ENCODE measurements around the gene MICAL3.

MICAL3 gene

DNA sequence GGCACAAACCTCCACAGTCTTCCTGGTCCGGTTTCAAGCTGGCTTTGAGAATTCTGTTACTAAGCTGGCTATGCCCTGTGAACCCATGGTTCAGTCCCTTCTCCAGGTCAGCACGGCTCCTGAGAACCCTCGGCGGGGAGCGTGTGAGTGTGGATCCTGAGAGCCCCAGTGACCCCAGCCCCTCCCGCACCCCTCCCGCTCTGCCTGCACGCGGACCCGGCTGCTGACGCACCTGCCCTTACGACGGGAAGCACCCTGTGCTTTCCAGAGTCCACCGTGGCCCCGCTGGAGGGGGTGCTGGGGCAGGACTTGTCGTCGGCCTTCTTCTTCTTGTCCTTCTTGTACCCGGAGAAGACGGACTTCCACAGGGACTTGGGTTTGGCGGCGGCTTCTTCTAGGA lies 207.3 kb downstream of the MICAL3 start:
- no peak for DNase-seq (ENCODE audit: low spot score)

DNA sequence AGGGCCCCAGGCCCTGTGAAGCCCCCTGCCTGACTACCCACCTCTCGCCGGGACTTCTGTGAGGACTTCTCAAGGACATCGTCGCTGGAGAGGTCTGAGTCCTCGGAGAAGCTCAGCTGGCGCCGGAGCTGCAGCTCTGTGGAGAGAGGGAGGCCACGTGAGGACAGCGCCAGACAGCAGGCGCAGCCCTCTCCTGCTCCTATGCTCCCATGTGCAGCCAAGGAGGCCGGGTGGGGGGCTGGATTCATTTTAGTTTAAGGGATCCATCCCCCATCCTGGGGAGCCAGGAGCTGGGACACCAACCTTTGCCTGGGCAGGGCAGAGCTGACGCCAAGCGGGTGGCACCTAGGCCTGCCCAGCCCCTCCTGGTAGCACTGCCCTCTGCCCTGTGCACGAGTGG lies 207.7 kb downstream of the MICAL3 start:
- DNase-seq (ENCODE audit: low spot score): no peak

DNA sequence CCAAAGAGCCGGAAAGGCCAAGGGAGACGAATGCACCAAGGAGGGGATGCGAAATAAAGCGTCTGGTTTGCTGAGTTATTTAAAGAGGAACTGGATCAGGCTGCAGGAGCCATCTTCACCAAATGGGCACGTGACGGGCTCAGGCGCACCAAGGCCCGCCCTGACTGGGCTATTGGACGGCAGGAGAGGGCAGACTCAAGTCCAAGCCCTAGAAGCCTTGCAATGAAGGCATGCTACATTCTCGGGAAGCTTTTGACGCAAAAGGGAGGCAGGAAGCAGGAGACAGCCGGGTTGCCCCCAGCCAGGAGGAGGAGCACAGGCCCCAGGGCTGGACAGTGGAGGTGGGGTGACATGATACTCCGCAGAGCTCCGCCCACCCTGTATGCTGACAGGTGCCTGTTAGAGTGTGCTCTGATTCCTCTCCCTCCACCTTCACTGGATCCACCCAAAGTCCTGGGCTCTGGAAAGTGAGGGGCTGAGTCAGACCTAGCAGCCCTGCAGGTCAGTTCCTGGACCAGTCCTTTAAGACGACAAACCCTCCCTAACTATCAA lies 208.6 kb downstream of the MICAL3 start:
- DNase-seq (ENCODE audit: low spot score): no peak

DNA sequence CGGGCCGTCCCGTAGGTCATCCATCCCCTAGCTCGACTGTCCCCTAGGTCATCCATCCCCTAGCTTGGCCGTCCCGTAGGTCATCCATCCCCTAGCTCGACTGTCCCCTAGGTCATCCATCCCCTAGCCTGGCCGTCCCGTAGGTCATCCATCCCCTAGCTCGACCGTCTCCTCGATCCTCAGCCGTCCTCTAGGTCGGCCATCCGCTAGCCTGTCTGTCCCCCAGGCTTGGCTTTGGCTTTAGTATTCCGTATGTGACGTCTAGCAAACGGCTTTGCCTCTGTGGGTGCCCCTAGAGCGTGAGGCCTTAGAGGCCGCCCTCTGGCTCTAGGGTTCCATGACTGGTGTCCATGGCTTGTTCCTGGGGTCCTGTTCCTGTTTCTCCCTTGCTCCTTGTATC lies 209.5 kb downstream of the MICAL3 start:
- no peak for DNase-seq (ENCODE audit: low spot score)

DNA sequence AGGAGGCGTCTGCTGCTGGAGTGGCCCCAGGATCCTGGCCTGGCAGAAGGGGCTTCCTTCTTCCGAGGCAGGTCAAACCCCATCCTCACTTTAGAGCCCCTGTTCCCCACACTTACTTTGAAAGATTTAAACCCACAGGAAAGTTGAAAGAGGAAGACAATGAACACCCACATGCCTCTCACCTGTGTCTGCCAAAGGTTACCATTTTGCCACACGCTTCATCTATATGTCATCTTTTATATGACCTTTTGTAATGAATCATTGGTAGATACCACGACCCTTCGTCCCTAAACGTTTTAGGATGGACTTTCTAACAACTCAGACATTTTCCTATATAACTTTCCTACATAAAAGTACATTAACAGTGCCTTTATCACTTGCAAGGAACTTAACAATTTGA lies 210.3 kb downstream of the MICAL3 start:
- DNase-seq (ENCODE audit: low spot score): no peak

DNA sequence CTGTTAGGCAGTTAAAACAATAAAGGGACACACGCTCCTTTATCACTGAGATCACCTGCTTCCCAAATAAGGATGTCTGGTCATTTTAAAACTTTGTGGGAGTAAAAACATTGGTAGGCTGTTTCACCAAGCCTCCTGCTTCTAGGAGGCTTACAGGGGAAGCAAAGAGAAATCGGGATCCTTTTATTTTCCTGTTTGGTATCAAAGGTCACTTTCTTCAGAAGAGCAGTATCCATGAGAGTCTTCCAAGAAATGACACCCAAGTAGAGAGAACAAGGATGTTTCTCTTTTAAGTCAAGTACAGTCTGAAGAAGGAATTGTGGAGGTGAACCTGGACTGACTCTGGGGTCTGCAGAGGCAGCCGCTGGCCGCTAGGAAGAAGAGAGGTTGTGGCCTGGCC lies 213.2 kb downstream of the MICAL3 start:
- DNase-seq (ENCODE audit: low spot score): no peak

DNA sequence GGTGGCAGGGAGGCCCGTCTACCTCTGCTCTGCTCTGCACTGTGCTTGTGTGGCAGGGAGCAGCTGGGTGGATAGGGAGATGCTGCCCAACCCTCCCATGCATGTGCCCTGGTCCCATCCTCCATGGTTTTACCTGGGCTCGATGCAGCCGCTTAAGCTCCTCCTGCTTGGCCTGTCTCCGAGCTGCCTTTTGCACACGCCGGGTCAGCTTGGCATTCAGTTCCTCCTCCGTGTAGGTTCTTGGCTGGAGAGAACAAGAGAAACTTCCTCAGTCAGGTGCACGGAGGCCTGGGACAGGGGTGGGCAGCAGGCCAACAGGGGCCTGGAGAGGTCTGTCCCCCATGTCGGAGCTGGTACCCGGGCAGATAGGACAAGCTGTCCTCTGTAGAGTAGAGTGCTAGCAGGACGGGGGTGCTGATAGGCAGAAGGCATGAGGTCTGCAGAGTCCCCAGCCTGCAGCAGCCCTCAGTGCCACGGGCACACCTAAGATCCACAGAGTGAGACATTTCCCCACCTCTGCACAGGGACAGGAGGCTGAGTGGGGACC lies 213.7 kb downstream of the MICAL3 start:
- DNase-seq (ENCODE audit: low spot score): no peak

DNA sequence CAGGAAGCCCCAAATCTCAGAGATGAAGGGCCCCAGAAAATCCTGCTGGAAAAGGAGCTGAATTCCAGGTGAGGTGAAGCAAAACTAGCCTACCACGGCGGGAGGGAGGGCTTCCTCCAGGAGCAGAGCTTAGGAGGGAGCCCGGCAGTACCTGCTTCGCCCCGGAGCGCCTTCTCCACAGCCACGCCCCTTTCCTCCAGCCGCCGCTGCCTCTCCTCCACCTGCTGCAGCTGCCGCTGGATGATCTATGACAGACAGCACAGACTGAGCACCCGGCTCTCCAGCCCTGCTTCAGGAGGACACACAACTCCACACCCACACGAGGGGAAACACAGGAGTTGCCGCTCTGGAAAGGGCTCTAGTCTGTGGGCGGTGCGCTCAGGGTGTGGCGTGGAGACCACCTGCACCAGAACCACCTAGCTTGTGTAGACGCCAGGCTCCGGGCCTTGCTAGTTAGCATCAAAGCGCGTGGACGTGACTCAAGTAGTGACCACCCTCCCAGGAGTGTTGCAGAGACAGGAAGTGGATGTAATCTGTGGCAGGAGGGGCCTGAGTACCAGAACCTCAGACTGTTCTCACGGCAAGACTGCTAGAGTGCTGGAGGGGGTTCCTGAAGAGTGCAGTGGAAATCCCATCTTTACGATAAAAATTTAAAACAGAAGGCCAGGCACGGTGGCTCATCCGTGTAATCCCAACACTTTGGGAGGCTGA lies 215.5 kb downstream of the MICAL3 start:
- no peak for DNase-seq (ENCODE audit: low spot score)

DNA sequence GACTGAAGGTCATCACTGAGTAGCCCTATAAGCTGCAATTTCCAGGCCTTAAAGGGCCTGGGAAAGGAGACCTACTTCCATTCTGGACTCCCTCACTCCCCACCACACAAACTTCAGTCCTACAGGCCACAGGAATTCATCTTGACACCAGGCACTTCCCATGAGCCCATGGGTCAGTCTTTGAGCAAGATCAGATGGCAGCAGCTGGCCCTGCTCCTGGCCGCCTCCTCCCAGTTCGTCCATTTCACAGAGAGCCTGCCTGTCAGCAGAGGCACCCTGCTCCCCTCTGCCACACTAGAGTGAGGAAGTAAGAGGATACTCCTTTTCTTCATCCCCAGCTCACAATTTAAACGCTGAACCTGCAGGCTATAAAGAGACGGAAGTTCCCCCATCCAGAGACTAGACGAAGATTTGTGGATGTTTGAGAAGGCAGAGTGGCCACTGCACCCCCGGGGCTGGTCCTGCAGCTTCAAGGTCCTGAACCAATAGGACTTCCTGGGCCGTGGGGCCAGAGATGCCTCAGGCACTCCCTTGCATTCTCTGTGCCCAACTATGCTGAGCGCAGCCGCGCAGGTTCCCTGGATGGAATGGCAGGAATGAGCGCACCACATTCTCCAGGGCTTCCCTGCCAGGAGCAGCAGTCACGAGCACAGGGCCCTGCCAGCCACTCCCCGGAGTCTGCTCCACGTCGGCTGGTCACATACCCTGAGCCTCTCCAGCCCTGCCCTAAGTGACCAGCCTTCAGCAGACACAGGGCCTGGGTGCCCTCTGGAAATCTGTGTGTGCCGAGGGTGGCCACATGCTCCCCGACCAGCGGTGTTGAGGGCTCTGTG lies 216.6 kb downstream of the MICAL3 start:
- DNase-seq (ENCODE audit: low spot score): no peak

DNA sequence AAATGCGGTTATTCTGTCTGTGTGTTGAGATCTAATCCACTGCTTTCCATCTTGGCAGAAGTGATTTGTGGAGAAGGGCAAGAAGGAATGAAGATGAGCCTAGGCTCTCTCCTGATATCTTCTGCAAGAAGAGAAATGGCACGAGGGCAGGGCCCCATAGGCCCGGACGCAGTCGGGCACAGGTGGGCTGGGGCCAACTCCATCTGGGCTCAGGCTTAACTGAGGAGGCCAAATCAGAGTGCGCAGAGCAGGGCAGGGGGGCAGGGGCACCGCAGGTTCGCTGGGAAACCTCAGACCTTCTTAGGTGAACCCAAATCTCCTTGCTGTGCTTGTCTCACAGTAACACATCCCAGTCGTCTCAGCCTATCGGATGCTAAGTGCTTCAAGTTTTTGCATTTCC lies 217.3 kb downstream of the MICAL3 start:
- no peak for DNase-seq (ENCODE audit: low spot score)

DNA sequence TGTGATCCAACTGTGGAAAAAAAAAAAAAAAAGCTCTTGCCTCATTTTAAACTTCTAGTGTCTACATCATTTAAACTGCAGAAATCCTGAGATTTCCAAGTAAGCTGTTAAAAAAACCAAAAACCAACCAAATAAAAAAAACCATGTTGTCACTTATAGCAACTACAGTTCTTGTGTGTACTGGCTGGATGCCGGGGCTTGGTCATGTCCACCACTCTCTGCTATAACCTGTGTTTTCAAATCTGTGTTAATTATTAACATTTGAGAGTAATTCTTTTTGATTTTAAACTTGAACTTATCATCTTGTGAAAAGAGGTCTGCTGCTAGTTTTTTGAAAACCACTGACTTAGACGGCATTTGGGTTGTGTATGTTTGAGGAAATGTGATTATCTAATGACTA lies 217.9 kb downstream of the MICAL3 start:
- no peak for DNase-seq (ENCODE audit: low spot score)

DNA sequence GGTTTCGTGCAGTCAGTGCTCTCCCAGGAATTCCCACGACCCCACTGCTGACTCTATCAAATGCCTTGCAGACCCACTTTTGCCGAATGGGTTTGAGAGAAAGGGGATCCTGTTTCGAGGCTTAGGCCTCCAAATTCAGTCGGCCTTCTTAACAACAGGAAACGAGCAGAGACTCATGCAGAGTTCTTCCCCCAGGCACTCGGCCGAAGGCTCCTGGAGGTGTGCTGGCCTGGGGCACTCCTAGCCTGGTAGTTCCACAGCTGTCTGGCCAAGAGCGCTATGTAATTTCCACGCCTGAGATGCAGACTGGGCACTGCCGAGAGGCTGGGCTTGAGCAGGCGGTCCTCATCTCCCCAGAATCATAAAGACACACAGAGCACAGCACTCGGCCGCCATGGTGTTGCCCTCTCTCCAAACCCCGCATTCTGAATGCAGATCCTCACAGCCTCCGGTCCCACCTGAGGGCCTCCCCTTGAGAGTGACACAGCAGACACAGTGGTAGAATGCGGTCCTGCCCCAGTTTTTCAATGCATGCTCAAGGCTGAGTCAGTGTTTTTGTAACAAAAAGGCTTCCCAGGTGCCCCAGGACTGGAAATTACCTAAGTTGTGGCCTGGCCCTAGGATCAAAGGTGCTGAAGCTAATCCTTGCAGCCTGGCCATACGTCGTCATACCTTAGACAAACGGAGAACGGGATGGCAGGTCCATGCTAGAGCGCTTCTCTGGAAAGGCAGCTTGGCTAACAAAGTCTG lies 219.9 kb downstream of the MICAL3 start:
- DNase-seq (ENCODE audit: low spot score): no peak

DNA sequence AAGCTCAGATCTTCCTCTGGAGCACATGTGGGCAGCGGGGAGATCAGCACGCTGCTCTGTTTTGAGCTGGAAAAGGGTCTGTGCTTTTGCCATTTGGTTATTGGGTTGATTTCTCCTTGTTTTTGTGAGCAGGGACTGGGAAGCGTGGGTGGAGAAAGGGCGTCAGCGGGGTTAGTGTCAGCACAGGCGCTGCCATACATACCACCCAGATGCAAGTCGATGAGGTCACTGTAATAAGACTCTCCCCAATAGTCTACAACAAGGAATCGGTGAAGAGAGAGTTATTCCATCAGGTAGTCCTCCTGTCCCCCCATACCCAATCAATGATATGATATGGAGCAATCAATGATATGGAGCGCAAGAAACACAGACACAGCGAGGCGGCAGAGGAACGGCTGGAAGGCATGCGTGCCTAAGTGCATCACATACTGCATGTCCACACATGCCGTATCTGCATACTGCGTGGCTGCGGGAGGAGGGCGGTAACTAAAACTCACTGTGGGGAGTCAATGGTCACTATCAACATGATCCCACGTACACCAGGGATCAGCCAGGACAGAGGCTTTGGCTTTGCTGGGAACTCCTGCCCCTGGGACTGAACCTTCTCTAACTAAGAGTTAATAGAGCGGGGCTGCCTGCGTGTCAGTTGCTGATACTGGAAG lies 220.6 kb downstream of the MICAL3 start:
- DNase-seq (ENCODE audit: low spot score): no peak

DNA sequence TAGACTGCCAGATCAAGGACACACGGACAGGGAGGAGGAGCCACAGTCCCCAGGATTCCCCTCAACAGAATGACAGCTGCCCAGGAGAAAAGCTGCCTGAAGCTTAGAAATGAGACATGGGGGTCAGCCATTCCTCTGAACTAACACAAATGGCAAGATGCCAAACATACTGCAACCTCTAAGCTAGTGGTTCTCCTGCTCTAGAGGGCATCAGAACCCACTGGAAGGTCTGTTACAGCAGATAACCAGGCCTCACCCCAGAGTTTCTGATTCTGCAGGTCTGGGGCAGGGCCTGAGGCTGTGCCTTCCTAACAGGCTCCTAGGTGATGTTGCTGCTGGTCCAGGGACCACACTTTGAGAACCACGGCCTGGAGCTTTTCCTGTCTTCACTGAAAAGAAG lies 221.5 kb downstream of the MICAL3 start:
- no peak for DNase-seq (ENCODE audit: low spot score)

DNA sequence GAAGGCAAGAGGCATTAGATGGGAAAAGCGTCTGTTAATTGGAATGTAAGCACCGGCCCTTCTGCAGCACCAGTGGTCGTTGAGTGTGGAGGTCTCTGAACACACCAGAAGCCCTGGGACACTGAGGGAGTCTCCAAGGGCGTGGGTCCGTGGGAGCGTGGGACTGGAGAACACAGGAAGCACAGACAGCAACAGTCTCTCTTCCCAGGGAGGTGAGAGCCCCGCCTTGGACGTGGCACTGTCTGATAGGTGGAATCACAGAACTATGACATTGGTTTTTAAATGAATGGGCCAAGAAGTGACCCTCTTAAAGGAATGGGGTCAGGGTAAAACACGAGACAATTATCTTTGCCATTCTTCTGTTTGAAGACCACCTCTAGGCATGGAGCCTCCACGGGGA lies 221.9 kb downstream of the MICAL3 start:
- DNase-seq (ENCODE audit: low spot score): no peak

DNA sequence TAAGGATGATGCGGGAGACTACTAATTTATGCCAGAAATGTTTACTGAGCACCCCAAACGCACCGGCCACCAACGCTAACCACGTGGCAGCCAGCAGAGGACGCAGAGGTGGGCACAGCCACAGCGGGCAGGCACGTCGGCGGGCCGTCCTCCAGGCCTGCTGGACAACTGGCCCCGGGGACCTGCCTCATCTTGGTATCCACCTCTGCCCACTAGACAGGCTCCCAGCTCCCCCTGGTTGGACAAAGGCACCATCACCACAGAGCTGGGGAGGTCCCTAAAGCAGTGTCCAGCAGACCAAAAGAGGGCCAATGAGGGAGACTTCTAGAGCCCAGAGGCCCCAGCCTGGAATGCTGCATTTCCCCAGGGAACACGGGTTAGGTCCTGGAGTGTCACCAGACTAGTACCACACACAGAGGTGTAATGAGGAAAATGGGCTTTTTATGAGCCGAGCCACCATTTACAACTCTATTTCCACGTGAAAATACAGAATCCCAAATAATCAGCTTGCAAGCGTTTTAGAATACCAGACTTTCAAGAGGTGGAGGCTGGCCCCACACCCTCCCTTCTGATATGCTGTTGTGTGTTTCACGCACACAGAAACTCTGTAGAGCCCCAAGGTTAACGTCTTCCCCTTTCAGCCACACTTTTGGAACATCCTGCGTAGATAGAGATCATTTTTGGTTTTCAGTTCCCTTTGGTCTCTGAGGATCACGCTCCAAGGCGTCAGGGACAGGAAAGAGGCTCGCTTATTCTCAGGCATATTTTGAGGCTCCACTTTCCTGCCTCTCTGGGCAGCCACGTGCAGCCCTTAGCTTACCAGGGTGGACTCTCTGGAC lies 226.4 kb downstream of the MICAL3 start:
- DNase-seq (ENCODE audit: low spot score): no peak

DNA sequence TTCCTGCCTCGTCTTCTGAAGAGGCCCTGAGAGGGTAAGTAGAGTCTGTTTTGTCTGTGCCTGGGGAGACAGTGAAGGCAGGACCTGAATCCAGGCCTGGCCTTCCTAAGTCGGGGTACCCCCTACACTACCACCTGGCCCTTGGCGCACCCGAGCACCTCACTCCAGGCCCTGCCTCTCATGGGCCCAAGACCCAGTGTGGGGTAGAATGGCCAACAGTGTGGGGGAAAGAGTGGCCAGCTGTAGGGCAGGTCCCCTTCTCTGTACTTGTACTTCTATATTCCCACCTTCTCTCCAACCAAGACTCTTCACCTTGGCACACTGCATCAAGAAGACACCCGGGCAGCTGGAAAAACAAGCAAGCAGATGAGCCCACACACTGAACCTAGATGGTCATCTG lies 227.7 kb downstream of the MICAL3 start:
- no peak for DNase-seq (ENCODE audit: low spot score)

DNA sequence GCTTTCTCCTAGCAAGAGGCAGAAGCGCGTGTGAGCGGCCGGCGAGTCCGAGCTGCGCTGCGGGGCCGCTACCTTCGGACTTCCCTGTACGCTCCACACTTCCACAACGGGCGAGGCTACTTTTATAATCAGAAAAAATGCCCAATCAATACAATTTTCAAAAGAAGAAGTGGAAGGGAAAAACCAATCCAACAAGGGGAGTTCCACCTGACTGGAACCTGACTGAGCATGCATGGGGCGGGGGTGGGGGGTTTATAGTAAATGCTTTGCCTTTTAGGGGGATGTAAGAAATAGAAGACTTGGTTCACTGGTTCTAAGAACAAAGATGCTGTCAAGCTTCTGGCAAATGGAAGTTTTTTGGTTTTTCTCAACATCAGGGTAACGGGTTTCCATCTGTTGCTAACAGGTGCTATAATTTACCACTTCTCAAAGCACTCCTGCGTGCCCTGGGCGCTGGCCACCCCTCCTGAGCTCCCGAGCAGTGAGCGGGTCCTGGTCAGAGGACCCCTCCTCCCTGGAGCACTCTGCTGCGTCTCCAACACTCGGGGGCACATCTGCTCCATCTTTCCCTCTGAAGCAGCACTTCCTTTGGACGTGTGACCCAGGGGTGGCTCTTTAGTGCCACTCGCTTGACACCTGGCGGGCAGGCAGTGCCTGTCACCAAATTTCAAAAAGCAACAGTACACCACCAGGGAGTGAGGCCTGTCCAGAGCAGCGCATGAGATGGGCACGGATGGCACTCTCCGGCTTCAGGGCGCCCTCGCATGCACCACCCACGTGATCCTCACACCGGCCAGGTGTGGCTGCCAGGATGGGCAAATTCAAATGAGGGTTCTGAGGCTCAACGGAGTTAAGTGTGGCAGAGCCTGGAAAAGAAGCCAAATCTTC lies 228.5 kb downstream of the MICAL3 start:
- no peak for DNase-seq (ENCODE audit: low spot score)

DNA sequence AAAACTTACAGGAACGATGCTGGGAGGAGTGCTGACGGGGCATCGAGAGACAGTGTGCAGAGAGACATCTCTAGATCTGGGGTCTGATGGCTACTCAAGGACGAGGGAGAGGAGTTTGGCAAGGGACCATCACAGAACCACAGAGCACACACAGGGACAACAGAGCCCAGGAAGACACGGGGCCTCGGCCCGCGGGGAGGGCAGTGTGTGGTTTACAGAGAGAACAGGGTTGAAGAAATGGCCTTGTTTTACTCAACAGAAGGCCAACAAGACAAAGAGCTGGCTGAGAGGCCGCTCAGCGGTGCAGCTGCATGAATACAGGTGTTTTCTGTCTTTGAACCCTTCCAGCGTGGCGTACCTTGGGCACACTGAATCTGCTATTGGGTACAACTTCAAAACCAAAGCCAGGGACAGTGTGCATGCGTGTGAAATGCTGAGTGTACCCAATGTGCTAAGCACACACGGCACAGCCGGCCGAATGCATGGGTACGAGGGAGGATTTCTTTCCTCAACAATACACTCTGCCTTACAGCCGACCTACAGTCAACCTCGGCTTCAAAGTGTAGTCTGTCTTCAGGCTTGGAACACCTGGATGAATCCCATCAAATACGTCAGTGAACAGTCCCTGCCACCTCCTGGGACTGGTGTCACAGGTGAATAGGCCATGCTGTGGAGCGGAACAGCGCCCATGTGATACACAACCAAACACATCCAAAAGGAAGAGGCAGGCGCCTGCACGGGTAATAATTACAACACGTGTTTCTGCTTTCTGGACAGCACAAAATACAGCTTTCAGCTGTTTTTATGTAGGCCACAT lies 229.4 kb downstream of the MICAL3 start:
- DNase-seq (ENCODE audit: low spot score): no peak
